Body of pancreas (tissue), 4 donors: ENCODE measurements around the gene PRPF31.

Source experiments
- CTCF ChIP-seq, 7 experiments: fragments of 450-650 bp in 4 of 7; fragments of 200-600 bp in 3 of 7; sonication (generic) in 3 of 7; IDR thresholded peaks; one replicate each; pipeline ENCODE4 v1.5.1; 2016 to 2019; ENCODE audit warnings: antibody characterized with exemption in 7 of 7
- POLR2A ChIP-seq, 3 donors: fragments of 450-650 bp; IDR thresholded peaks; one replicate each; pipeline ENCODE4 v1.6.1; 2016; ENCODE audit warnings: antibody characterized with exemption in 3 of 3, mild to moderate bottlenecking in 2 of 3

DNA sequence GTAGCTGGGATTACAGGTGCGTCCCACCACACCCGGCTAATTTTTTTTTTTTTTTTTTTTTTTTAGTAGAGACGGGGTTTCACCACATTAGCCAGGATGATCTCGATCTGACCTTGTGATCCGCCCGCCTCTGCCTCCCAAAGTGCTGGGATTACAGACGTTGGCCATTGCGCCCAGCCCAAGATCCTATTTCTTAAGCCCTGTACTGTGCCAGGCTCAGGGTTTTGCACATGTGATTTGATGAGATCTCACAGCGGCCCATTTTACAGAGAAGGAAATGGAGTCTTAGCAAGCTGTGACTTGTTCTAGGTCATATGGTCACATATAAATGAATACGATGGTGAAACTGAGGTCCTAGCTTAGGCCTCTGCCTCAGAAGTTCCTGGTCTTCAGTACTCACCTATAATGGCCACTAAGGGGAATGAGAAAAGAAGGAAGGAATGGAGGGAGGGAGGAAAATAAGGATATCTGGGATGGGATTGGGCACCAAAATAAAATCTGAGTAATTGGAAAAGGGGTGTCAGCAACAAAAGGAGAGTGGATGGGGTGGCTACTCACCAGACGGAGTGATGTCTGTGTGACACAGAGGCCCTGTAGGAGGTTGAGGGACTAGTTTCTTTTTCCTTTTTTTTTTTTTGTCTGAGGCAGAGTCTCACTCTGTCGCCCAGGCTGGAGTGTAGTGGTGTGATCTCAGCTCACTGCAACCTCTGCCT, 16.2 kb upstream of the PRPF31 start:
- no peak for TF ChIP-seq CTCF (IDR thresholded peaks at IDR 0.05)
- no peak for TF ChIP-seq POLR2A (IDR thresholded peaks at IDR 0.05)
